GM10266 (cell line): ENCODE measurements around the gene SERPIND1.

Source experiments
- DNase-seq: peaks from one replicate; pipeline ENCODE4 v3.0.0; 2012; ENCODE audit errors: extremely low spot score
- TF ChIP-seq, protein P1 (sequence below): IDR thresholded peaks from 2 replicates; pipeline ENCODE4 v1.5.1; 2012; ENCODE audit warnings: mild to moderate bottlenecking, low read depth; ENCODE audit not compliant: control insufficient read depth, insufficient read depth; ENCODE audit errors: missing control alignments

The SERPIND1 gene

DNA sequence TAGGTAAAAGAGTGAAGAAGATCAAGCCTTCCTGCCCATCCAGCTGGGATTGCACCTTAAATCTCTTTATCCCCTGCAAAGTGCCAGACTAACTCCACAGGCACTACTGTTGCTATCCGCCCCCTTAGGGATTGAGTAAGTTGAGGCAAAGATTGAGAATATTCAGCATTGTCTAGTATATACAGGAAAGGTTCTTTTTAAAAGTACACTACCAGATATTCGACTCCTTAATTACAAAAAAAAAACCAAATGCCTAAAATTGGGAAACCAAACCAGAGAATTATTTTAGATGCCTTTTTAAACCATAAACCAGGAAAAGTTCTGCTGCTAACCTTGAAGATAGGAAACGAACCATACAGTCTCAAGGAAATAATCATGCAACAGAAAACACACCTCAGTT lies 11.5 kb downstream of the SERPIND1 start:
- no peak for DNase-seq

DNA sequence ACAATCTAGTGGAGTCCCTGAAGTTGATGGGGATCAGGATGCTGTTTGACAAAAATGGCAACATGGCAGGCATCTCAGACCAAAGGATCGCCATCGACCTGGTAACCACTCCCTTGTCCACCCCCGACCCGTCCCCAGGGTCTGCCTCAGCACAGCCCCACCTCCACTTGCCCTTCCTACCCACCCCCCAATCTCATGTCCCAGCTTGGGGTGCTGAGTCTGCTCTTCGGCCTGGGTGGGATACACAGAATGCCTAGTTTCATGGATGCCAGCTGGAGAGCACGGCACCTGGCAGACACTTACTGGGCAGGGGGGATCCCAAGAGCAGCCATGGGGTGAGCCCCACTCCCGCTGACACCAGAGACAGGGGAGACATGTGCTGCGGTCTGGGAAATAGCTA lies 12.1 kb downstream of the SERPIND1 start:
- no peak for DNase-seq
- TF ChIP-seq, protein P1, sequence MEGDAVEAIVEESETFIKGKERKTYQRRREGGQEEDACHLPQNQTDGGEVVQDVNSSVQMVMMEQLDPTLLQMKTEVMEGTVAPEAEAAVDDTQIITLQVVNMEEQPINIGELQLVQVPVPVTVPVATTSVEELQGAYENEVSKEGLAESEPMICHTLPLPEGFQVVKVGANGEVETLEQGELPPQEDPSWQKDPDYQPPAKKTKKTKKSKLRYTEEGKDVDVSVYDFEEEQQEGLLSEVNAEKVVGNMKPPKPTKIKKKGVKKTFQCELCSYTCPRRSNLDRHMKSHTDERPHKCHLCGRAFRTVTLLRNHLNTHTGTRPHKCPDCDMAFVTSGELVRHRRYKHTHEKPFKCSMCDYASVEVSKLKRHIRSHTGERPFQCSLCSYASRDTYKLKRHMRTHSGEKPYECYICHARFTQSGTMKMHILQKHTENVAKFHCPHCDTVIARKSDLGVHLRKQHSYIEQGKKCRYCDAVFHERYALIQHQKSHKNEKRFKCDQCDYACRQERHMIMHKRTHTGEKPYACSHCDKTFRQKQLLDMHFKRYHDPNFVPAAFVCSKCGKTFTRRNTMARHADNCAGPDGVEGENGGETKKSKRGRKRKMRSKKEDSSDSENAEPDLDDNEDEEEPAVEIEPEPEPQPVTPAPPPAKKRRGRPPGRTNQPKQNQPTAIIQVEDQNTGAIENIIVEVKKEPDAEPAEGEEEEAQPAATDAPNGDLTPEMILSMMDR = no peak

More for the DNA sequence above, 11.5 kb downstream of the SERPIND1 start:
- TF ChIP-seq, protein P1 = no peak

DNA sequence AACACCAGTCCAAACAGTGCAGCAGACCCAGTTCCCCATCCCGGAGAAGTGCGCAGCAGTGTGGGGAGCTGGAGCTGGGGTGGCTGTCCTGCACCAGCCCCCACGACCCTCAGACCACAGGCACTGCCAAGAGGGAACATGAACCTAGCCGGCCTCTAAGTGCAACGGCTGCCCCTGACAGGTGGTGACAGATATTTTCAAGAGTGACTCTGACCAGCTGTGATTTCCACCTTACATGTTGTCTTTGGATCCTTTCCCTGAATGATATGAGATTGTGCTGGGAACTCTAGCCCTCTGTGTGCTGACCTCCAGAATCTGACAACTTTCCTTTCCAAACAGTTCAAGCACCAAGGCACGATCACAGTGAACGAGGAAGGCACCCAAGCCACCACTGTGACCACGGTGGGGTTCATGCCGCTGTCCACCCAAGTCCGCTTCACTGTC lies 12.6 kb downstream of the SERPIND1 start:
- no peak for DNase-seq
- TF ChIP-seq, protein P1 = no peak

DNA sequence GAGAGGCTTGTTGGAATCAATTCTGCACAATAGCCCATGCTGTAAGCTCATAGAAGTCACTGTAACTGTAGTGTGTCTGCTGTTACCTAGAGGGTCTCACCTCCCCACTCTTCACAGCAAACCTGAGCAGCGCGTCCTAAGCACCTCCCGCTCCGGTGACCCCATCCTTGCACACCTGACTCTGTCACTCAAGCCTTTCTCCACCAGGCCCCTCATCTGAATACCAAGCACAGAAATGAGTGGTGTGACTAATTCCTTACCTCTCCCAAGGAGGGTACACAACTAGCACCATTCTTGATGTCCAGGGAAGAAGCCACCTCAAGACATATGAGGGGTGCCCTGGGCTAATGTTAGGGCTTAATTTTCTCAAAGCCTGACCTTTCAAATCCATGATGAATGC lies 13.3 kb downstream of the SERPIND1 start:
- TF ChIP-seq, protein P1 = no peak
- no peak for DNase-seq

DNA sequence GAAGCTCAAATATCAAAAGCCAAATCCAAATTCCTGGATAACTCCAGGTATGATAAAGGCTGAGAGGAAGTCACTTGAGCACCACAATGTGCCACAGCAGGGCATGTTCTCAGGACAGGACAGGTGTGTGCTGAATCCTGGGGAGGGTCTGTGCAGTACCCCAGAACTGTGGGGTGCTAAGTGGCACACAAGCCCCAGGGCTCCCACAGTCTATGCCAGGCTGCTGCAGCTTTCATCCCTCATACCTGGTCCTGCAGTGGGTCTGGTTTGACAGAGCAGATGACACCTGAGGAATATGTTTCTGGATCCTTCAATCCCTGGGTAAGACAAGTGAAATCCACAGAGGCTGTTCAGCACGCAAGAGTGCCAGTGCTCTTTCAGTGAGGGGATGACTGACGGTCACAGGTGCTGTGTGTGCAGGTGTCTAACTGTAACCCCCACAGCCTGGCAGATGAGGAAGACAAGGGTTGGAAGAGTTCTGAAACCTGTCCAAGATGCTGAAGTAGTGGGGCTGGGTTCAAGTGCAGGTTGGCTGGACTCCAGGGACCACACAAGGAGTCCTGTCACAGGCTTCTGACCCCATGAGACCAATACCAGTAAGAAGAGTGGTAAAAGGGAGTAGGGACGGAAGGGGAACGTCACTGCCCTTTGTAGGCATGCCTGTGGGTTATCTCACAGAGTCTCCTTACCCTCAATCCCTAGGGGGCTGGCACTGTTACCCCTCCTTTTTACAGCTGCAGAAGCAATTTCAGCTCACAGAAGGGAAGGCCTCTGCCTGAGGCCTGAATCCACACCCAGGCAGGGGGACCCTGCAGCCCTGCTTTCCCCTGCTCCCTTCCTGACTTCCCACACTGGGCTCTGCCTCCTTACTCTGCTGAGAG lies 14.1 kb downstream of the SERPIND1 start:
- no peak for DNase-seq
- TF ChIP-seq, protein P1 = no peak

DNA sequence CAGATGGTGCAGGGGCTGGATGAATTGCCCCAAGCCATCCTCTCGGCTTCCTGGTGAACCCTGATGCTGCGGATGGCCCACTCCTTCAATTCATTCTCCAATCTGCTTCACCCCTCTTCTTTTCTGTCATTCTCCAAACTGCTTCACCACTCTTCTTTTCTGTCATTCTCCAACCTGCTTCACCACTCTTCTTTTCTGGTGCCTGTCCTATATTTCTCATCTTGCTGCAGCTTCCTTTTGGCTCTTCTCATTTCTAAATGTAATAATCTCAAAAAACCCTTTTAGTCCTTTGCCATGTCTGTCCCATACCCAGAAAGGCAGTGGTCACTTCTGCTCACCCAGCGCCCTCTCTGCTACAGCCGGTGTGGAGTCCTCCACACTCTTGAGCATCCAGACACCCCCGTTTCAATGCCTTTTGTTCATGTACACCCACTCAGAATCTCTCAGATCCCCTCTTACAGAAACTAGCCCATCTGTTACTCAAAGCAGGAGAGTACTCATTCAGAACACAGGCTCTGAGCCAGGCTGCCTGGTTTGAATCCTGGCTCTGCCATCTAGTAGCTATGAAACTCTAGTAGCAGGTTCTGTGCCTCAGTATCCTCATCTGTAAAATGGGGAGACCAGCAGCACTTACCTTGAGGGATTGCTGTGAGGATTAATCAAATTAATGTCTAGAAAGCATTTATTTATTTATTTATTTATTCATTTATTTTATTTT lies 14.9 kb downstream of the SERPIND1 start:
- TF ChIP-seq, protein P1 = no peak
- no peak for DNase-seq

DNA sequence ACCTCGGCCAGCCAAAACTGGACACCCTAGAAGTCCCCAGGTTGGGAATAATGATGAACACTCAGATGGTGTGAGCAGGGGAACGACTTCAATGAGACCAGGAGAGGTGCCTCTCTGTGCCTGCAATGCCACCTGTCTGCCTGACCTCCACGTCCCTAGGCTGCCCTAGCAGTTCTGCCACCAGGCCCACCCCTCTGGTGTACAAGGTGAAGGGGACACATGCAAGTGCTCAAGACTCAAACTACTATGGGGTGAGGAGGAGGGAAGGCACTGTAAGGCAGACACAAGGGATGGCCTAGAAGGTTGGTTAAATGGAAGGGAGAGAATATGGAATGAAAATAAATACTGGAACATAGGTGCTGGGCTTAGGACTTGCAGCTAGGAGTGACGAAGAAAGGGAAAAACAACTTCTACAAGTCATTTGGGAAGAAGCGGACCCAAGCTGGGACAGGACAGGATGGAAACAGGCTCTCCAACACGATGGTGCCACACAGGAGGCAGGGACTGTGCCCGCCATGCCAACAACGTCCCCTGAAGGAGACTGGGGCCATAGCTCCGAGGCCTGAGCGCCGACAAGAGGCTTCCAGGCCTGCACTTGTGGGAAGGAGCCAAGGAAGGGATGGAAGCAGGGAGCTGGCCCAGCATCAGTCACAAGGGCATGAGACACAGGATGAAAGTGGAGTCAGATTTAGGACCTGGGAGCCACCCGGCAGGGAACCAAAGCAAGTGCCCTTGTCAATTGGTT lies 18.5 kb downstream of the SERPIND1 start:
- no peak for DNase-seq
- TF ChIP-seq, protein P1 = no peak
